ENCODE results near the gene SFXN5.

The SFXN5 gene

DNA sequence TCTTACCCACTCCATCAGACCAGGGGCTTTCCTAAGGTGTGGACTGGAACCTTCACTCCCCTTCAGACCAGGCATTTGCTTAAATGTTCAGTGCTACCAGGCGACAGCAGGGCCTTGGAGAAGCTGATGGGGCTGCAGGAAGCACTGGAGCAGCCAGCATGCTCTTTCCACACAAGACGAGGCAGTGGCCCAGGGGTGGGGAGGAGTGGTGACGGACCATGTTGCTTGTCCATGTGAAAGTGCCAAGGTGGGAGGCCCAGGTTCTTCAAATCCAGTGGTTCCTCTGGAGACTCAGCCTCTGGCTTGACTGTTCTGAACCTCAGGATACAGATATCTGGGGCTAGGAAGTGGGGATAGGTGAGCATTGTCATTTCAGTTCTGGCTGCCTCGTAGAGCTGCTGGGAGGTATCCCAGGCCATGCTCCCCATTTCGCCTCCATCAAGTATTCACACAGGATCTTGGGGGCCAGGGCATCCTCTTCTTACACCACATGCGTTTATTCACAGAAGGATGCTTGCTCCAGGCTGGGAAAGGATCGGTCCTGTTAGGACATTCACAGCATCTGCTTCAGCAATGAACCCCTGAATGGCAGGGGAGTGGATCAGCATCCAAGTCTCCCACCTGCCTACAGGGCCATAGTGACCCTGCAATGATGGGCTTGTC lies 62.2 kb downstream of the SFXN5 start:
- DNase-seq = no peak

DNA sequence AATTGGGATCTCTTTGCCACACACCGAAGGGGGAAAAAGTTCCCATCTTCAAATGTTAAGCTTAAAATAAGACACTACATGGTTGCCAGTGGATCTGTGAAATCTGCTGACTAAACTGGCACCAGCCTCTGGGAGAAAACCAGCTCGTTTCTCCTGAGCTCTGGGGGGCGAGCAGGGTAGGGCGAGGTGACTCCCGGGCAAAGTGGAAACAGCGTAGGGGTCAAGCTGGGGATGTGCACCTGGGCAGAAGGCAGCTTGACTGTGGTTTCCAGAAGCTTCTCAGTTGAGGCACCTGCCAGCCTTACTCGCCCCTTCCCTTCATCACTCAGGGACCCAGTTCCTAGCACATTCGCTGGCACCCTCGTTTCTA lies 62.8 kb downstream of the SFXN5 start:
- DNase-seq = no peak

GRCh38 chr2:73007991-73008765 lies 63.3 kb downstream of the SFXN5 start:
- DNase-seq = no peak

DNA sequence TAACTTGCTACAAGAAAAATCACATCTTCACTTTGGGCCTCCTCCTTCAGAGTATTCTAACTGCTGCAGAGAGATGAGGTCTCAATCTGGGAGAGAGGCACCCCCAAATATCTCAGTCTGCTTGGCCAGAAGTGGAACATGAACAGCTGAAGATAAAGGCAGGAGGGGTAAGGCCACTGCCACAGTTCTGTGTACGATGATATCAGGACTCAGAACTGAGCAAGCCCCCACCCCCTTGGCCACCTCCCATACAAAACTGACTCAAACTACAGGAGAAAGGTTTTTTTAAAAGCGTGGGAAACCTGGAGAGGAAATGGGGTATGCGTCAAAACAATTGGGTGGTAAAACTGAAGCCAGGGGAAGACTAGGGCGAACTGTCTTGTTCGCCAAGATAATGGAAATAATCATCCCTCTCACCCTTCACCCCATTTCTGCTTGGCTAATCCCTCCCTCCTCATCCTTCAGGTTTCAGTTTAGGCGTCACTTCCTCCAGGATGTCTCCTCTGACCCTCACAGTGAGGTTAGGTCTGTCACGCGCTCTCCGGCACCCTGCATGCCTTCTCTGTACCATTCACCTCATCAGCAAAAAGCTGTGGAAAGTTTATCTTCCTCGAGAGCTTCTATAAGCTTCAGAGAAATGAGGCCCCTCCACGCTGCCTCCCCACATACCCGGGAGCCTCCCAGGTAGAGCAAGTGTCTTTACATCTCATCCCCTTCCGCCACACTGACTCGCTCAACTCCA lies 64.4 kb downstream of the SFXN5 start:
- no peak for DNase-seq

- no peak for DNase-seq
Measured at GRCh38 chr2:73004889-73005596, 66.5 kb downstream of the SFXN5 start.

DNA sequence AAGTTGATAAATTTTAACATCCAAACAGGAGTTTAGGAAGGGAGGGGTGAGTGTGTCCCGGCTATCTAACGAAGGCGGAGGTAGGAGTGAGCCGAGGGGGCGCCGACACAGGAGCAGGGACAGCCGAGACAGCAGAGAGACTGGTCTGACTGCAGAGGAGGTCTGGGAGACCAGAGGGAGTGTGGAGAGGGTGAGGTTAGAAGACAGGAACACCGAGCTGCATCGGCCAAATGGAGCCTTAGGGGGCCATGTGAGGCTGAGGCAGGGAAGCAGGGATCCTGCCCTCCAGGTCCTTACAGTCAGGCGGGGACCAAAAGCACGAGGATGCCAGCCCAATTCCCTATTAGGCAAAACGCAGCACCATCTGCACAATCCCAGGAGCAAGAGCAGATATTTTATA lies 67.0 kb downstream of the SFXN5 start:
- no peak for DNase-seq

- DNase-seq = no peak
Measured at GRCh38 chr2:73003027-73003426, 68.5 kb downstream of the SFXN5 start.

DNA sequence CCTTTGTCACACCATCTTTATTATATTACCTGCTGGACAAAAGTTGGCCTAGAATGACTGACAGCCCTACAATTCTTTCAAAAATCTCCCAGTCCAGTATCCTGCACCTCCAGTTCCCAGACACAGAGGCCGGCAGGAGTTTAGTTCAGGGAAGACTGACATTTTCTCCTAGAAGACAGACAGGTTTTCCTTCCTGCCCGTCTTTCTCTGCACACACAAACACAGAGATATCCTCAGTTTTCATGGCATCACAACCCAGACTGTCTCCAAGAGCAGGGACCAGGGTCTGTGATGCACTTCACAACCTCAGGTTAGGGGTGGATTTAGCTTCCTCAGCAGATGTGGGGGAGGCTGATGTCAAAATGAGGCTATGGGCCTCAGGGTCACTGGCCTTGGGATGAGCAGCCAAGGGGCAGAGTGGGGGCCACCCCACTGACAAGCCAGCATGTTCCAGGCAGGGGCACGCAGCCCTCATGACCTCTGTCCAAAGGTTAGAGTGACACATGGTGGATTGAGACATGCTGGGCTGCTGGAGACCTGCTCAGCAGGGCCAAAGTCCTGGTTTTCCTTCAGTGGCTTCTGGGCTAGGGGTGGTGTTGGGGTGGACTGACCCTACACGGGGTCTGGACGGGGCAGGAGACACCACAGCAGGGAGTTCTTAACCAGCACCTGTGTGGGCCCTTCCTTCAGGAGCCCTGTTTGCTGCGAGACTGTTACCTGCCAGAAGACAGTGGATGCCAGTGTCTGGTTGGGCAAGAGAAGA lies 70.5 kb downstream of the SFXN5 start:
- DNase-seq = no peak

- no peak for DNase-seq
Measured at GRCh38 chr2:72999729-73000725, 71.5 kb downstream of the SFXN5 start.

- no peak for DNase-seq
Measured at GRCh38 chr2:72998724-72999123, 72.8 kb downstream of the SFXN5 start.

GRCh38 chr2:72998234-72998651 lies 73.3 kb downstream of the SFXN5 start:
- DNase-seq = no peak

DNA sequence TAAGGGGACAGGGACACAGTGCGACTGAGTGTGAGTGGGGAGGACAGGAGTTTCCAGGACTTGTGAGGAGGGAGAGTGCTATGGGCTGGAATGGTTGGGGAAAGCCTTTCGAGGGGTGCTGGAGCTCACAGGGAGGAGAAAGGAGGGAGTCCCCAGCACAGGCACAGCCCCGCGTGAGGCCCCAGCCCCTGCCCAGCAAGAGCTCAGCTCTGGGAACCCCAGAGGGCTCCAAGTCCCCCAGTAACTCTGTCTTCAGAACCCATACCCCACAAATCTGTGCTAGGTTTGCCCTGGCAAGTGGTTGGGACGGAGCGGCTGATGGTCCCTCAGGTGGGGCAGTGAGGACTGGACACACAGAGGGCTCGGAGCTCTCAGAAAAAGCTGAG lies 75.4 kb downstream of the SFXN5 start:
- no peak for DNase-seq

GRCh38 chr2:72995430-72996116 lies 75.9 kb downstream of the SFXN5 start:
- DNase-seq = no peak

- DNase-seq = no peak
Measured at GRCh38 chr2:72994991-72995380, 76.5 kb downstream of the SFXN5 start.

DNA sequence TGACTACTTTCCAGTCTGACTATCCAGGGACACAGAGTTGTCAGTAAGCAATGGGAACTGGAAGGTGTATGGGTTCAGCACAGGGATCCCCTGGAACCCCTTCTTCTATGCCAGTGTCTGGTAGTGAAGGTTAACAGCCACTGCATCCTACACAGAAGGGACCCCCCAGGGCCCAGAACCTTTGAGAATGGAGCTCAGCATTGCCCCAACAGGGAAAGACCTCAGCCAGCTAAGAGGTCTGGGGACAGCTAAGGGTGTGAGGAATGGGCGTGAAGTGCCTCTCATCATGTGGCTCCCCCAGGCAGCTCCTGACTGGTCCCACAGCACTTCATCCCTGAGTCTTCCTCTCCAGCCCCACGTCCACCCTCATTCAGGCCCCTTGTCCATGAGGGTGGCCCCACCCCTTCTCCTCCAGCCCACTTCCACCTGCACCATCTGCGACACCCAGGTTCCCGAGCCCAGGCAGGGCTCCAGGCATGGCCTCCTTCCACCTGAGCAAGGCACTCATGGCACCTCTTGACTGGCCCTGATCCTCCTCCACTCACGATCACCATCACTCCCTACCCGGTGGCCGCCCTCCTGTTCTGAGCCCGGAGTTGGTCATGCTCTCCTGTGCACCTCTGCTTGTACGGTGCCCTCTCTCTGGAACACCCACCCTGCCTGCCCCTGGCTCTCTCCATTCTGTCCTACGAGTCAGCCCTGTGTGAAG lies 77.1 kb downstream of the SFXN5 start:
- no peak for DNase-seq

- DNase-seq = no peak
Measured at GRCh38 chr2:72993933-72994280, 77.6 kb downstream of the SFXN5 start.

- peak in 1 of 2 experiments; percentile 27 for DNase-seq
Measured at GRCh38 chr2:72993147-72993932, 78.2 kb downstream of the SFXN5 start.

GRCh38 chr2:72992734-72993102 lies 78.8 kb downstream of the SFXN5 start:
- DNase-seq = no peak
